ENCODE measurements around the gene CPNE2. TPM values are rescaled to one million over a fixed set of nuclear protein-coding genes. Genes with fewer than 3 reads are reported as not detected.

Gene CPNE2
- total RNA-seq, 1 donor from 2014 or later, result 33.9 TPM

DNA sequence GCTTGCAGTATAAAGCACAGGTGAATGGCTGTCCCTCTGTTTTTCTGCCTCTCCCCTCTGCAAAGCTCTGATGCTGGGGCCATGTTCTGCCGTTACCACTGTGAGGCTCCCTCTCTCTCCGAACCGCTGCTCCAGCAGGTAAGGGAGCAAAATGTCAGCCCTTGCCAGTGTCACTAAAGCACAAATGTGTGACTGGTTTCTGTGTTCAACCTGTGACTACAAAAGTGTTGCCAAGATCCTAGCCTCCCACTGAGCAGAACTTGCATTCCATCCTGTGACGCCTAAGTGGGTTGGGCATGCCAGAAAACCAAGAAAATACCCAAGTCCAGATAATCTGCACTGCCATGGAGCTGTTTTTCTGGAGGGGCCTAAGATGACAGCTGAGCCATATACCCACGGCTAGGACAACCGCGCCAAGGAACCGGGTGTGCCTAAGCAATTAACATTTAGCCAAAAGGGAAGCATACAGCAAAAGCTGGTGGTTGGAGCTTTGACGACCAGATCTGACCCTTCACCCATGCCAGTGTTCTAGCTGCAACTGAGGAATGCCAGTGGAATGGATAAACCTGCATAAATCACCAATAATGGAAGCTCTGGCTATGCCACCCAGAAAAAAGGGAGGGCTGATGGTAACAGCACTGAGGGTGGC is 58.4 kb downstream of the CPNE2 start:
- peaks cover 34% of the 10 kb centered on the region for H3K36me3 Mint-ChIP-seq (ENCODE audit: unreplicated experiment)
- no peaks in the 10 kb centered on the region for H3K9me3 Mint-ChIP-seq (ENCODE audit: unreplicated experiment)
- TF ChIP-seq, protein P1, sequence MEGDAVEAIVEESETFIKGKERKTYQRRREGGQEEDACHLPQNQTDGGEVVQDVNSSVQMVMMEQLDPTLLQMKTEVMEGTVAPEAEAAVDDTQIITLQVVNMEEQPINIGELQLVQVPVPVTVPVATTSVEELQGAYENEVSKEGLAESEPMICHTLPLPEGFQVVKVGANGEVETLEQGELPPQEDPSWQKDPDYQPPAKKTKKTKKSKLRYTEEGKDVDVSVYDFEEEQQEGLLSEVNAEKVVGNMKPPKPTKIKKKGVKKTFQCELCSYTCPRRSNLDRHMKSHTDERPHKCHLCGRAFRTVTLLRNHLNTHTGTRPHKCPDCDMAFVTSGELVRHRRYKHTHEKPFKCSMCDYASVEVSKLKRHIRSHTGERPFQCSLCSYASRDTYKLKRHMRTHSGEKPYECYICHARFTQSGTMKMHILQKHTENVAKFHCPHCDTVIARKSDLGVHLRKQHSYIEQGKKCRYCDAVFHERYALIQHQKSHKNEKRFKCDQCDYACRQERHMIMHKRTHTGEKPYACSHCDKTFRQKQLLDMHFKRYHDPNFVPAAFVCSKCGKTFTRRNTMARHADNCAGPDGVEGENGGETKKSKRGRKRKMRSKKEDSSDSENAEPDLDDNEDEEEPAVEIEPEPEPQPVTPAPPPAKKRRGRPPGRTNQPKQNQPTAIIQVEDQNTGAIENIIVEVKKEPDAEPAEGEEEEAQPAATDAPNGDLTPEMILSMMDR (IDR thresholded peaks at IDR 0.05), result no peak
- no peak overlapping the region for H3K27ac Mint-ChIP-seq (ENCODE audit: unreplicated experiment)
- DNase-seq (ENCODE audit: extremely low spot score, unreplicated experiment), result no peak
- H3K27me3 Mint-ChIP-seq (ENCODE audit: unreplicated experiment), result no peaks in the 10 kb centered on the region
- H3K4me3 Mint-ChIP-seq (ENCODE audit: unreplicated experiment), result no peak overlapping the region
- H3K4me1 Mint-ChIP-seq (ENCODE audit: unreplicated experiment), result peaks cover 22% of the 10 kb centered on the region

GRCh38 chr16:57151369-57151768 is 59.0 kb downstream of the CPNE2 start:
- TF ChIP-seq, protein P1 (IDR thresholded peaks at IDR 0.05), result no peak
- Mint-ChIP-seq H3K27me3 (ENCODE audit: unreplicated experiment) (no peaks in the 10 kb centered on the region), H3K9me3 (ENCODE audit: unreplicated experiment) (no peaks in the 10 kb centered on the region), H3K27ac (ENCODE audit: unreplicated experiment) (no peak overlapping the region), H3K4me3 (ENCODE audit: unreplicated experiment) (no peak overlapping the region), H3K4me1 (ENCODE audit: unreplicated experiment) (peaks cover 22% of the 10 kb centered on the region), H3K36me3 (ENCODE audit: unreplicated experiment) (peaks cover 38% of the 10 kb centered on the region)
- no peak for DNase-seq (ENCODE audit: extremely low spot score, unreplicated experiment)

GRCh38 chr16:57152096-57153093 is 60.0 kb downstream of the CPNE2 start:
- DNase-seq (ENCODE audit: extremely low spot score, unreplicated experiment), result no peak
- Mint-ChIP-seq H3K9me3 (ENCODE audit: unreplicated experiment) (no peaks in the 10 kb centered on the region), H3K4me3 (ENCODE audit: unreplicated experiment) (no peak overlapping the region), H3K27ac (ENCODE audit: unreplicated experiment) (no peak overlapping the region), H3K27me3 (ENCODE audit: unreplicated experiment) (no peaks in the 10 kb centered on the region), H3K4me1 (ENCODE audit: unreplicated experiment) (peaks cover 18% of the 10 kb centered on the region), H3K36me3 (ENCODE audit: unreplicated experiment) (peaks cover 47% of the 10 kb centered on the region)
- TF ChIP-seq, protein P1 (IDR thresholded peaks at IDR 0.05), result no peak

GRCh38 chr16:57153841-57154240 is 61.5 kb downstream of the CPNE2 start:
- H3K27ac Mint-ChIP-seq (ENCODE audit: unreplicated experiment), result no peak overlapping the region
- no peaks in the 10 kb centered on the region for H3K9me3 Mint-ChIP-seq (ENCODE audit: unreplicated experiment)
- no peak overlapping the region for H3K4me3 Mint-ChIP-seq (ENCODE audit: unreplicated experiment)
- TF ChIP-seq, protein P1 (IDR thresholded peaks at IDR 0.05), result no peak
- peaks cover 7% of the 10 kb centered on the region for H3K4me1 Mint-ChIP-seq (ENCODE audit: unreplicated experiment)
- peaks cover 49% of the 10 kb centered on the region for H3K36me3 Mint-ChIP-seq (ENCODE audit: unreplicated experiment)
- no peak for DNase-seq (ENCODE audit: extremely low spot score, unreplicated experiment)
- no peaks in the 10 kb centered on the region for H3K27me3 Mint-ChIP-seq (ENCODE audit: unreplicated experiment)
